AG04450 (cell line): ENCODE results near the gene SOWAHC. TPM values are rescaled to one million over a fixed set of nuclear protein-coding genes. Genes with fewer than 3 reads are reported as not detected.
"Not testable (repeated sequence)": the region's sequence is repeated elsewhere in the genome, so short reads cannot be mapped to it uniquely, and the experiment has no call there.

Experiments used
- CTCF ChIA-PET: fragments of 300-600, 350-600 bp; formaldehyde crosslinking; extraction: SDS; loops from one replicate; lab custom pipeline; 2022; ENCODE audit warnings: antibody characterized with exemption, inconsistent platforms; lab: Charles Lee
- POLR2A ChIA-PET: fragments of 350-600 bp; formaldehyde crosslinking; extraction: SDS; loops from one replicate; lab custom pipeline; 2021; ENCODE audit warnings: antibody characterized with exemption, inconsistent platforms; lab: Yijun Ruan, JAX
- DNase-seq: peaks from one replicate; pipeline ENCODE4 v3.0.0-alpha.2; 2011; ENCODE audit warnings: low read depth, low spot score
- H3K27ac ChIP-seq: one replicate; pipeline ENCODE4 v1.5.1; 2012; ENCODE audit warnings: low read depth, low read length, control low read depth
- H3K27me3 ChIP-seq: one replicate; pipeline ENCODE4 v1.6.0; 2012; ENCODE audit warnings: low read length; ENCODE audit not compliant: control insufficient read depth, insufficient read depth
- H3K4me3 ChIP-seq: 2 replicates; pipeline ENCODE4 v1.5.1; 2011; ENCODE audit warnings: mild to moderate bottlenecking, low read depth, low read length, control low read depth
- H3K9me3 ChIP-seq: 2 replicates; pipeline ENCODE4 v1.5.1; 2012; ENCODE audit warnings: low read length; ENCODE audit not compliant: control insufficient read depth, insufficient read depth
- polyA plus RNA-seq: library from polyadenylated mRNA; depleted of rRNA; stranded (reverse); fragments of >200 nt; gene quantifications from 2 replicates; pipeline ENCODE4 v1.2.3, GENCODE V29; 2011
- TF ChIP-seq, protein P1 (sequence below): IDR thresholded peaks from 2 replicates; pipeline ENCODE4 v1.5.1; 2011; ENCODE audit warnings: low read depth, low read length, control low read depth, inconsistent platforms

SOWAHC gene
- polyA plus RNA-seq, 1 experiment, result 4.6 TPM

- H3K27ac ChIP-seq, result no peak overlapping the region
- DNase-seq, result no peak
- peak overlapping the region; percentile 64 for H3K4me3 ChIP-seq
- no peaks in the 10 kb centered on the region for H3K27me3 ChIP-seq
- H3K9me3 ChIP-seq, result peaks cover 5% of the 10 kb centered on the region; the same call in 1 of the 2 replicates
- POLR2A ChIA-PET, result no interaction called here
- CTCF ChIA-PET, result no interaction called here
- TF ChIP-seq, protein P1, sequence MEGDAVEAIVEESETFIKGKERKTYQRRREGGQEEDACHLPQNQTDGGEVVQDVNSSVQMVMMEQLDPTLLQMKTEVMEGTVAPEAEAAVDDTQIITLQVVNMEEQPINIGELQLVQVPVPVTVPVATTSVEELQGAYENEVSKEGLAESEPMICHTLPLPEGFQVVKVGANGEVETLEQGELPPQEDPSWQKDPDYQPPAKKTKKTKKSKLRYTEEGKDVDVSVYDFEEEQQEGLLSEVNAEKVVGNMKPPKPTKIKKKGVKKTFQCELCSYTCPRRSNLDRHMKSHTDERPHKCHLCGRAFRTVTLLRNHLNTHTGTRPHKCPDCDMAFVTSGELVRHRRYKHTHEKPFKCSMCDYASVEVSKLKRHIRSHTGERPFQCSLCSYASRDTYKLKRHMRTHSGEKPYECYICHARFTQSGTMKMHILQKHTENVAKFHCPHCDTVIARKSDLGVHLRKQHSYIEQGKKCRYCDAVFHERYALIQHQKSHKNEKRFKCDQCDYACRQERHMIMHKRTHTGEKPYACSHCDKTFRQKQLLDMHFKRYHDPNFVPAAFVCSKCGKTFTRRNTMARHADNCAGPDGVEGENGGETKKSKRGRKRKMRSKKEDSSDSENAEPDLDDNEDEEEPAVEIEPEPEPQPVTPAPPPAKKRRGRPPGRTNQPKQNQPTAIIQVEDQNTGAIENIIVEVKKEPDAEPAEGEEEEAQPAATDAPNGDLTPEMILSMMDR, result no peak
Measured at GRCh38 chr2:109616184-109616583, 2.0 kb downstream of the SOWAHC start.

DNA sequence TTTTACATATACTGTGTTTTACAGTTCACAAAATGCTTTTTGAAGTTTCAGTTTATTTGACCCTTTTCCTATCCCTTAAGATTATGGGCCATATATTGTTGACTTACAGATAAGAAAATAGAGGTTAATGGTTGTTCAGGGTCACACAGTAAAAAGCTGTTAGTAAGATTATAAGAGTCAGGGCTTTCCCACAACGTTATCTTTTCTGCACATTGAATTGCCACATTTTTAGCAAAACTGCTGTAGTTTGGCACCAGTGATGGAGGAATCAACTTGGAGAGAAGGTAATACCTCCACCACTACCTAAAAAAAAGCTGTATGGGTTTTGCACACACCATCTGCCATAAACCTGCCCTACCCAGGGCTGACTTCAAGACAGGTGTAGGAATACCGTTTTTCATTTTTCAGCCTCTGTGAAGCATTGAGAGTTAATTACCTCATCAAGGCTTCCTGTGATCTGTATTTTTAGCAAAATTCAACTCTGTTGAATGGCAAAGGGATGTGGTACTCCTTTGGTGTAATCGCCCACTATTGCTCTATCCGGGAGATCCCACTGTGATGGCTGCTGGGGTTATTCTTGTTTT is 5.0 kb downstream of the SOWAHC start:
- POLR2A ChIA-PET, result no interaction called here
- DNase-seq, result no peak
- TF ChIP-seq, protein P1, result no peak
- CTCF ChIA-PET, result no interaction called here
- H3K27ac ChIP-seq, result no peak overlapping the region
- no peak overlapping the region for H3K4me3 ChIP-seq
- H3K9me3 ChIP-seq, result peaks cover 5% of the 10 kb centered on the region; the same call in 1 of the 2 replicates
- peaks cover 11% of the 10 kb centered on the region for H3K27me3 ChIP-seq

- Histone ChIP-seq H3K27ac (no peak overlapping the region), H3K9me3 (no peaks in the 10 kb centered on the region), H3K27me3 (peaks cover 19% of the 10 kb centered on the region), H3K4me3 (no peak overlapping the region)
- no peak for DNase-seq
- CTCF ChIA-PET, result no interaction called here
- POLR2A ChIA-PET, result interaction anchor here (0.8 kb wide), 1 partner anchor 8 kb away, joined by 3 read pairs; no protein-coding TSS in a partner anchor
- TF ChIP-seq, protein P1, result no peak
Measured at GRCh38 chr2:109623297-109623696, 9.1 kb downstream of the SOWAHC start.

DNA sequence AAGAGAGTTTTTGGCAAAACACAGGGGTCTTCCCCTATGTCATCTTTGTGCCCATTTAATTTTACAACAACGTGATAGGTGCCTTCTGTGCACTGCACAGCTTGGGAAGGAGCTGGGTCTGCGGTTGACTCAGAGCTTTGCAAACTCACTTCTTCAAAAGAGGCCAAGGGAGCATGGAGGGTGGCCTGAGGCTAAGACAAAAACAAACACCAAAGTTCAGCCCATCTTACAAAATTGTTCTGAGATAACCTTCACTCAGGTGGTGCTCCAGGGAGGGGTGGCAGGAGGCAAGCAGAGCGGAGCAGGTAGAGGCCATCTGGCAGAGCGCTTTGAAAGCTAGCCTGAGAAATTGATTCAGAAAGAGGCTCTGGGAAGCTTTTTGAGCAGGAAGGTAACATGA is 9.8 kb downstream of the SOWAHC start:
- no peak for DNase-seq
- Histone ChIP-seq H3K27me3 (peaks cover 19% of the 10 kb centered on the region), H3K27ac (no peak overlapping the region), H3K9me3 (no peaks in the 10 kb centered on the region), H3K4me3 (no peak overlapping the region)
- POLR2A ChIA-PET, result interaction anchor here (0.8 kb wide), 1 partner anchor 9 kb away, joined by 3 read pairs; no protein-coding TSS in a partner anchor
- TF ChIP-seq, protein P1, result no peak
- CTCF ChIA-PET, result no interaction called here

DNA sequence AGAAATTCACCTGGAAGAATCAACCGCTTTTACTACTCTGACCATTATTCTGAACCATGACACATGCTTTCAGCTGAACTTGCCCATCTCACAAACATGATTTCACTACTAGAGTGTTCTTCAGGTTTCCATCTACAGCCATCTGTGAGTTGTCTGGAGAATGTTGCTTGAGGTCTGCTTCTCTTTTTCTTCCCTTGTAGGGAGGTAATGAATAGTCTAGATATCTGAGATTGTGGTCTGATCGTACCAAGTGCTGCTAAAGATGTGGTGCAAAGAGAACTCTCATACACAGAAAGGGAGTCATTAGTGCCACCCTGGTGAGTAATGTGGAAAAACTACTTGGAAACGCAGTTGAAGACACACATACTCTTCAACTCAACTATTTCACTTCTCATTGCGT is 10.2 kb downstream of the SOWAHC start:
- Histone ChIP-seq H3K27me3 (peaks cover 19% of the 10 kb centered on the region), H3K27ac (no peak overlapping the region), H3K9me3 (no peaks in the 10 kb centered on the region), H3K4me3 (no peak overlapping the region)
- TF ChIP-seq, protein P1, result no peak
- CTCF ChIA-PET, result interaction anchor here (0.7 kb wide), 1 partner anchor 273 kb away, joined by 8 read pairs; no protein-coding TSS in a partner anchor
- POLR2A ChIA-PET, result no interaction called here
- DNase-seq, result no peak

DNA sequence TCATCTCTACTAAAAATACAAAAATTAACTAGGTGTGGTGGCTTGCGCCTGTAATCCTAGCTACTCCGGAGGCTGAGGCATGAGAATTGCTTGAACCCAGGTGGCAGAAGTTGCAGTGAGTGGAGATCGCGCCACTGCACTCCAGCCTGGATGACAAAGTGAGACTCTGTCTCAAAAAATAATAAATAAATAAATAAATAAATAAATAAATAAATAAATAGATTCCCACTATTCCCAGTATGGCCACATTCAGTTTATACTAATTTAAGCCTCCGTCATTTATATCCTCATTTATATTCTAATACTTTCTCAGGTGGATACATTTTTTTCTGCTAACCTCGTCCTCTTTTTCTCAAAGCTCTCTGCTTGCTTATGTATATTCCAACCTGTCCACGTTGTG is 14.2 kb downstream of the SOWAHC start:
- DNase-seq, CTCF ChIA-PET: not testable (repeated sequence)

More for the DNA sequence above, 14.2 kb downstream of the SOWAHC start:
- H3K9me3 ChIP-seq, POLR2A ChIA-PET, H3K4me3 ChIP-seq, H3K27ac ChIP-seq: not testable (repeated sequence)
- H3K27me3 ChIP-seq, result peaks cover 15% of the 10 kb centered on the region
